Measurements from ENCODE around the gene ARRDC5. TPM values are rescaled to one million over a fixed set of nuclear protein-coding genes. Genes with fewer than 3 reads are reported as not detected.
A peak's percentile ranks its signal among the peaks of the same experiment; 100 is the strongest.
"Not testable (repeated sequence)": the region's sequence is repeated elsewhere in the genome, so short reads cannot be mapped to it uniquely, and the experiment has no call there.

The ARRDC5 gene
- polyA plus RNA-seq, 1 donor: 0.15 TPM

DNA sequence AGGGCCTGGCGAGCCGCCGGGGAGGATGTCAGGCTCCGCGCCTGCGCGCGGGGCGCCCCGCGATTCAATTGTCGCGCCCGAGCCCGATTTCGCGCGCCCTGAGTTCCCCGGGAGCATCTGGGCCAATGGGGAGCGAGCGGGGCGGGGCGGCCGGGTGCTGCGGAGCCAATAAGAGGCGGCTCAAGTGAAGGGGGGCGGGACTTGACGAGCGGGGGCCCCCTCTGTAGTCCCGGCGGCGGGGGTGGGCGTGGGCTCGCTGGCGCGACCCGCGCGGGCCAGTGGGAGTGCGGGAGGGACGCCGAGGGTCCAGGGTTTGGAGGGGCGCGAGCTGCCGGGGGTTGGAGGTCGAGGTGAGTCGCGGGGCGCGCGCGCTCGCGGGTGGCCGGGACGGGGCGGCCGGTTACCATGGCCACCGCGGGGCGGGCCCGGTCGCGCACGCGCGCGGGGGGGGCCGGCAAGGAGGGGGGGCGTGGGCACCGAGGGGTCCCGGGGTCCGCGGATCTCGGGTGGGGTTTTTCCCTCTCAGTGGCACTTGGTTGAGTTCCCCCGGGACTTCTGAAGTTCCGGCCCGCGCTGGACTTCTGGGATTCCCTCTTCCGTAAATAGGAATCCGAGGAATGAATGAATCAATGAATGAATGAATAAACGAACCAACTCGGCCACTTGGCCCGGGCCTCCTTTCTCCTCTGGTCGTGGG is 7.3 kb upstream of the ARRDC5 start:
- DNase-seq: peak; percentile 92

DNA sequence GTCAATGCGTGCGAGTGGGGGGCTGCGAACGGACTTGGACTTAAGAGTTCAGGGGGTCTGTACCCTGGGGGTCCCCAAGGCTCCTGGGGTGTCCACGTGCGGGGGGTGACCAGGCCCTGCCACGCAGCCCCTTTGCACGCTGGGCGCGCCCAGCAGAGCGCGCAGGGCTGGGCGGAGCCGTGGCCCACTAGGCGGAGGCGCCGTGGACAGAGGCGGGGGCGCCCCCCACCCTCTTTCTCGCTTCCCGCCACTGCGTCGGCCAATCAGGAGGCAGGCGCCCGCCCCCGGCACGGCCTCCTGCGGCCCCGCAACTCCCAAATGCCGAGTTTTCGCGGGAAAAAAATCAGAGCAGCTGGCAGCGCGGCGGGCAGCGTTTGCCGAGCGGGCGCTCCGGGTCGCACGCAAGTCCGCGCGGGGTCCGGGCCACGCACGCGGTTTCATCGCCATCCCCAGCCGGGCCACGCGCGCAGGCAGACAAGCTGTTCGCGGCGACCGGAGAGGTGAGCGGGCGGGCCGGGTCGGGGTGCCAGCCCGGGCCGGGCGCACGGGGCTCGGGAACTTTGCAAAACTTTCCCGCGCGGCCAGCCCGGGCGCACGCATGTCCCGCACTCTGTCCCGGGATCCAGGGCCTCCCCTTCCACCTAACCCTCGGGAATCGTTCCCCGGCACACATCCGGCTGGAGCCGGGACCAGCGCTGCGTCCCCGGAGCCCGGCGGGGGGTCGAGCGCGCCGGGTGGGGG is 6.6 kb upstream of the ARRDC5 start, which contains the start of gene UHRF1:
TSS of gene UHRF1 (plus strand) at position 346 of the 741 bp plus-strand sequence. CDS start 1,385 bp downstream, outside the sequence.
- no peak for DNase-seq

DNA sequence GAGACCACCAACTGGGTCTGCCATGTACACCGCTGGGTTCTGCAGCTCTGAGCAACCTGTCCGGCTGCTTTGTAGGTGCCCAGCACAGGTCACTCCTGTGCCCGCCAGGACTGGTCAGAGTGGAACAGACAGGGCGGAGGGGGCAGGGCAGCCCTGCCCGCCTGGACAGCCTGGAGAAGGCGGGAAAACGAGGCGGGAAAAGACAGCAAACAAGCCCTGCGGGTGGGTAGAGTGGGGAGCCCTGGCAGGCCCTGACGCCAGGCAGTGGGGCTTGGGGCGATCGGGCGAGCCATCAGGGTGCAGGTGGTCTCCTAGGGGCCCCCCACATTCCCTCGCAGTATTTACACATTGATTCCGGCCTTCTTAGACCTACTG is 6.1 kb upstream of the ARRDC5 start:
- DNase-seq: no peak

DNA sequence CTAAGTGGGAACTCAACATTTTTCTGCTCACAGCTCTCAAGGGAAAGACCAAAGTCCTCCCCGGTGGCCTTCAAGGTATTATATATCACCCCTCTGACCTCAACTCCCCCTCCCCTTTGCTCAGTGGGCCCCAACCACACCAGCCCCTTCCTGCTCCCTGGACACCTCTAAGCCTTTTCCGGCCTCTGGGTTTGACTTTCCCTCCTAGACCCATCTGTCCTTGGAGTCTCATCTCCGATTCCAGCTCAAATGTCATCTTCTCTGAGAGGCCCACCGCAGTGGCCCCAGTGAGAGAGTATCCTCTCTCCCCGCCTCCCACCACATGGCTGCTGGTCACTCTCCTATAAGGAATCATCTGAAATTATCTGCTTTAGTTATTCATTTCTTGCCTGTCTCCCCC is 5.7 kb upstream of the ARRDC5 start:
- no peak for DNase-seq

DNA sequence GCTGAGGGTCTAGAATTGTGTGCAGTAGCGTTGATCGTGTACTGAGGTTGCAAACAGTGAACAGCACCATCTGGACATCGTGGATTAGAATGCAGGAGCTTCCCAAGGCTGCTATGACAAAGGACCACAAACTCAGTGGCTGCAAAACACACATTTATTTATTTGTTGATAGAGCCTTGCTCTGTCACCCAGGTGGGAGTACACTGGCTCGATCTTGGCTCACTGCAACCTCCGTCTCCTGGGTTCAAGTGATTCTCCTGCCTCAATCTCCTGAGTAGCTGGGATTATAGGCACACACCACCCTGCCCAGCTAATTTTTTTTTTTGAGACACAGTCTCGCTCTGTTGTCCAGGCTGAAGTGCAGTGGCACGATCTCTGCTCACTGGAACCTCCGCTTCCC is 4.3 kb upstream of the ARRDC5 start:
- DNase-seq: no peak

DNA sequence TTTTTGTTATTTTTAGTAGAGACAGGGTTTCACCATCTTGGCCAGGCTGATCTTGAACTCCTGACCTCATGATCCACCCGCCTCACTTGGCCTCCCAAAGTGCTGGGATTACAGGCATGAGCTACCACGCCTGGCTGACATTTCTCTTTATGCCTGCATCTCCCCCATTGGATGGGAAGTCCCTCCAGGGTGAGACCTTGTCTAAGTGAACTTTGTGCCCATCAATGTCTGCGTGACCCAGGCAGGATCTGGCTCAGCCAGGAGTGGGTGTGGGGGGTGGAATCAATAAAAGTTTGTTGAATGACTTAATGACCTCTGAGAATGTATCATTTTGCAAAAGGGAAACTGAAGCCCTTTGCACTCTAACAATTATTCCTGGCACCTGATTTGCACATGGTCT is 1.8 kb upstream of the ARRDC5 start:
- DNase-seq: no peak

DNA sequence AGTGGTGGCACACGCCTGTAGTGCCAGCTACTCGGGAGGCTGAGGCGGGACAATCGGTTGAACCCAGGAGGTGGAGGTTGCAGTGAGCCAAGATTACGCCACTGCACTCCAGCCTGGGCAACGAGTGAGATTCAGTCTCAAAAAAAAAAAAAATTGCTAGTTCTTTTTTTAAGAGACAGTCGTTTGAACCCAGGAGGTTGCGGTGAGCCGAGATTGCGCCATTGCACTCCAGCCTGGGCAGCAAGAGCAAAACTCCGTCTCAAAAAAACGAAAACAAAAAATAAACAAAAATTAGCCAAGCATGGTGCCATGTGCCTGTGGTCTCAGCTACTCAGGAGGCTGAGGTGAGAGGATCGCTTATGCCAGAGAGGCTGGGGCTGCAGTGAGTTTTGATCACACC is 1.8 kb downstream of the ARRDC5 start:
- DNase-seq: not testable (repeated sequence)

DNA sequence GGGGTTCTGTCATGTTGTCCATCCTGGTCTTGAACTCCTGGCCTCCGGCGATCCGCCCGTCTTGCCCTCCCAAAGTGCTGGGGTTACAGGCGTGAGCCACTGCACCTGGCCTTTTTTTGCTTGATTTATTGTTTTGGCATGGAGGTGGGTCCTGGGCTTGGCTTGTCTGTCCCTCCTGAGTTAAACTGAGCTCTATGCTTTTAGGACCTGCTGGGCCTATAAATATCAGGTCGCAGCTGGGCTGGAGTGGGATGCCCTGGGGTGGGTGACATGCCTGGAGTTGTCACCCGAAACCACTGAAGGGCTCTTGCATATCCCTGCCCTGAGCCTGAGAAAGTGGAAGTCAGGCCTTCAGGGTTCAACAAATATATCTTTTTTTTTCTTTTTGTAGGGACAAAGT is 5.5 kb downstream of the ARRDC5 start:
- DNase-seq: no peak

DNA sequence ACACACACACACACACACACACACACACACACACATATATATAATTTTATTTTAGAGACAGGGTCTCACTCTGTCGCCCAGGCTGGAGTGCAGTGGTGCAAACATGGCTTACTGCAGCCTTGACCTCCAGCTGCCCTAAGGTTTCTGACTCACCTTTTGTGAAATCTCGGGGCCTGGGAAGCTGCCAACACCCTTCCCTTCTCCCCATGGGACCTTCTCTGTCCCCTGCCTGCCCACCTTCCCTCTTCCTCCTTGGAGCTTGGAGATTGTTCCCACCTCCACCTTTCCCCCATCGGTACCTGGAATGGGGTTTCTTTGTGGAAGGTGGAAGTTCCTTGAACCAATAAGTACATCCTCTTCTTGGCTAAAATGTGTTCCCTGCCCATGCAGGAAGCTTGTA is 6.3 kb downstream of the ARRDC5 start:
- DNase-seq: no peak

DNA sequence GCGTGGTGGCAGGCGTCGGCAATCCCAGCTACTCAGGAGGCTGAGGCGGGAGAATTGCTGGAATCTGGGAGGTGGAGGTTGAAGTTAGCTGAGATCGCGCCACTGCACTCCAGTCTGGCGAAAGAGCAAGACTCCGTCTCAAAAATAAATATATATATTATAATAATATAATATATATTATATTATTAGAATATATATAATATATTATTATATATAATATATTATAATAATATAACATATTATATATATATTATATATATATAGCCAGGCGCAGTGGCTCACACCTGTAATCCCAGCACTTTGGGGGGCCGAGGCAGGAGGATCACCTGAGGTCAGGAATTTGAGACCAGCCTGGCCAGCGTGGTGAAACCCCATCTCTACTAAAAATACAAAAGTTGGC is 9.7 kb downstream of the ARRDC5 start:
- DNase-seq: not testable (repeated sequence)

DNA sequence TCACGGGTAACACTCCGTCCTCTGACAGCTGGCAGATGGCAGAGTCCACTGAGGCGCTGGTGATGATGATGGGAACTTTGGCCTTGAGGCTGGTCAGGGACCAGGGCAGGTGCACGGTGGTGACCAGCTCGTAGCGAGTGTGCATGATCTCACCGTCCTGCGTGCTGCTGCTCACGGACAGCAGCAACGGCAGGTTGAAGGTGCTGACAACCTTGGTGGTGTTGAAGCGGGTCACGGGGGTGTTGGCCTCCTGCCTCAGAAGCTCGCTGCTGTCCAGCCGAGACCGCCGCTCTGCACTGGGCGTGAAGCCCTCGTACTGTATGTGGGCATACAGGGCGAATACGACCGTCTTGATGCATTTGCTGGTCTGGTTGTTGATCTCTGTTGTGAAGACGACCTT is 11.6 kb downstream of the ARRDC5 start:
- no peak for DNase-seq

DNA sequence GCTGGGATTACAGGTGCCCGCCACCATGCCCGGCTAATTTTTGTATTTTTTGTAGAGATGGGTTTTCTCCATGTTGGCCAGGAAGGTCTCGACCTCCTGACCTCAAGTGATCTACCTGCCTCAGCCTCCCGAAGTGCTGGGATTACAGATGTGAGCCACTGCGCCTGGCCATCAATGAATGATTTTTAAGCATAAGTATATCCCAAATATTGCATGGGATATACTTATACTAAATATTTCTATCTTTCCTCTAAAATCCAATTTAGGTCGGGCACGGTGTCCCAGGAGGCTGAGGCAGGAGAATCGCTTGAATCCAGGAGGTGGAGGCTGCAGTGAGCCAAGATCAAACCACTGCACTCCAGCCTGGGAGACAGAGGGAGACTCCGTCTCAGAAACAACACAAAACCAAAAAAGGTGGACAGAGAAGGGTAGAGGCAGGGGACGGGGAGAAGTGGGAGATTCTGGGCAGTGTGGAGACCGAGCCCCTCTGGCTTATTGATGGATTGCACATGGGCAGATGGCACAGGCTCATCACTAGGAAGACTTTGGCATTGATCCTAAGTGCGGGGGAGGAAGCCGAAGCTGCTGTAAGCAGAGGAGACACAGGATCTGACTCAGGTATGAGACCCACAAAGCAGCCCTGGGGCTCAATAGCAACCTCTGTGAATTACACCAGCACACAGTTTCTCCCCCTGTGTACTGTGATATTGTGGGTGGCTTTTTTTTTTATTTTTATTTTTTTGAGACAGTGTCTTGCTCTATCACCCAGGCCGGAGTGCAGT is 13.5 kb downstream of the ARRDC5 start:
- no peak for DNase-seq

DNA sequence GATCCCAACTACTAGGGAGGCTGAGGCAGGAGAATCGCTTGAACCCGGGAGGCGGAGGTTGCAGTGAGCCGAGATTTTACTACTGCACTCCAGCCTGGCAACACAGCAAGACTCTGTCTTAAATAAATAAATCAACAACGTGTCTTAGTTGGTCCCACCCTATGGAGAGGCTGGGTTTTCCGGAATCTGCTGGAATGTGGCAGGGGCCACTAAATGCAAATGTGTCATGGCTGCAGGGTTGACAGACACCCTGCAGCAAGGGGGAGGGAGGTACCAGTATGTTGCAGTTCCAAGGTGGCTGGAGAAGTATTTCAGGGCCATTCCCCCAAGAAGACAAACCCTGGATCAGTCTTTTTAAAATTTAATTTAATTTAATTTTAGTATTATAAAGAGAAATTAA is 14.9 kb downstream of the ARRDC5 start:
- not testable (repeated sequence) for DNase-seq

DNA sequence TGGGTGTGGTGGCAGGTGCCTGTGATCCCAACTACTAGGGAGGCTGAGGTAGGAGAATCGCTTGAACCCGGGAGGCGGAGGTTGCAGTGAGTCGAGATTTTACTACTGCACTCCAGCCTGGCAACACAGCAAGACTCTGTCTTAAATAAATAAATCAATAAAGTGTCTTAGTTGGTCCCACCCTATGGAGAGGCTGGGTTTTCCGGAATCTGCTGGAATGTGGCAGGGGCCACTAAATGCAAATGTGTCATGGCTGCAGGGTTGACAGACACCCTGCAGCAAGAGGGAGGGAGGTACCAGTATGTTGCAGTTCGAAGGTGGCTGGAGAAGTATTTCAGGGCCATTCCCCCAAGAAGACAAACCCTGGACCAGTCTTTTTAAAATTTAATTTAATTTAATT is 17.7 kb downstream of the ARRDC5 start:
- not testable (repeated sequence) for DNase-seq

DNA sequence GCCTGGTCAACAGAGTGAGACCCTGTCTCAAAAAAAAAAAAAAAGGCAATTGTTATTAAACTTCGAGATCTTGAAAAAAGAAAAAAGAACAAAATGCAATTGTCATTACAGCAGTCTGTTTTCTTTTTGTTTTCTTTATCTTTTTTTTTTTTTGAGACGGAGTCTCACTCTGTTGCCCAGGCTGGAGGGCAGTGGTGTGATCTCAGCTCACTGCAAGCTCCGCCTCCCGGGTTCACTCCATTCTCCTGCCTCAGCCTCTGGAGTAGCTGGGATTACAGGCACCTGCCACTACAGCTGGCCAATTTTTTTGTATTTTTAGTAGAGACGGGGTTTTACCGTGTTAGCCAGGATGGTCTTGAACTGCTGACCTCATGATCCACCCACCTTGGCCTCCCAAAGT is 19.8 kb downstream of the ARRDC5 start:
- not testable (repeated sequence) for DNase-seq

DNA sequence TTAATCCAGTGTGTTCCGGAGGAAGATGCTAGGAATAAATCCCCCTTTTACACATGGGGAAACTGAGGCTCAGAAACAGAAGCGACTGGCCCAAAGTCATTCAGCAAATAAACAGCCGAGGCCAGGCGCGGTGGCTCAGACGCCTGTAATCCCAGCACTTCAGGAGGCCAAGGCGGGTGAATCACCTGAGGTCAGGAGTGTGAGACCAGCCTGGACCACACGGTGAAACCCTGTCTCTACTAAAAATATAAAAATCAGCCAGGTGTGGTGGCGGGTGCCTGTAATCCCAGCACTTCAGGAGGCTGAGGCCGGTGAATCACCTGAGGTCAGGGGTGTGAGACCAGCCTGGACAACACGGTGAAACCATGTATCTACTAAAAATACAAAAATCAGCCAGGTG is 23.7 kb downstream of the ARRDC5 start:
- DNase-seq: no peak

DNA sequence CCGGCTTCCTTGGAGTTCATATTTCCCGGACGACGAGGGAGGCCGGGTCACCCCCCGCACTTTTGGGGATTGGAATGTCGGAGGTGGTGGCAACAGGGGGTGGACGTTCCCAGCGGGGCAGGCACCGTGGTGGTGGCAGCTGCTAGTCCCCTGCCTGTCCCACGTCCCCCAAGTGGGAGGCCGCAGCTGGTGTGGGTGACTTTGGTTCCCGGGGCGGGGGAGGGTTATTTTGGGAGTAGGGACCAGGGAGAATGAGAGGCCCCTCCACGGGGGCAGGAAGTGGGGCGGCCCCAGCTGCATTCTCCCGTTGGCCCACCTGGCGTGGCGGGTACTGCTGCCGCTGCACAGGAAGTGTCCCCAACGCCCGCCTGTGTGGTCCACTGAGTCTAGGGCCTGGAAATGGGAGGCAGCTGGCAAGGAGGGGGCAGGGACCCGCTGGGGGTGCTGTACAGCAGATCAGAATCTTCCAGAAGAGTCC is 24.2 kb downstream of the ARRDC5 start:
- no peak for DNase-seq

DNA sequence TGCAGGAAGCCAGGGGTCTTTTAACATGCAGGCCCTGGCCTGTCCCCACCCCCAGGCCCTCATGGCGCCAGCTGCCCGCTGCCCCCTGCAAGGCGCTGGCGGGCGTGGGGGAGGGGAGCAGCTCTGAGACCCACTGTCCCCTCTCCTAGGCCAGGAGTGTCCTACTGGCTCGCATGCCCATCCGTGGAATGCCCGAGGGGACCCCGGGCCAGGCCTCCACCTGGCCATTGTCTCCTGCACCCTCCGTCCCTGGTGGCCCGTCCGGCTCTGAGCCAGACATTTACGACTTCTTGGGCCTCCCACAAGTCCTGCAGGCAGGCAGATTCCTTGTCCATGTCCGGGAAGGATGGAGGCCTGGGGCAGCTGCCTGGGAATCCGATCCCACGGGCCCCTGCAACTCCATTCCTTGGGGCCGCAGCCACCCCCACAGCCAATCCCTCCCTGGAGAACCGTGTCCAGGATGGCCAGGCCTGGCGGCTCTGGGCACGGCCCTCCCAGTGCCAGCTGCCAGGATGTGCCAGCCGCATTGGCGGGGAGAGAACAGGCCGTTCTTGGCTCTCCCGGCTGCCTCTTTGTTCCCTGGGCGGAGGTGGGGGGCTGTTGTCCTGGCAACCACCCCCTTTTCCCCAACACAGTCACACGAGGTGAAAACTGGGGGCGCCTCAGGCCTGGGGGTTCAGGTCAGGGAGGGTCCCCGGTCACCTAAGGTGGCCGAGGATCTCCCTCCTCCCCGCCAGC is 24.8 kb downstream of the ARRDC5 start:
- no peak for DNase-seq

DNA sequence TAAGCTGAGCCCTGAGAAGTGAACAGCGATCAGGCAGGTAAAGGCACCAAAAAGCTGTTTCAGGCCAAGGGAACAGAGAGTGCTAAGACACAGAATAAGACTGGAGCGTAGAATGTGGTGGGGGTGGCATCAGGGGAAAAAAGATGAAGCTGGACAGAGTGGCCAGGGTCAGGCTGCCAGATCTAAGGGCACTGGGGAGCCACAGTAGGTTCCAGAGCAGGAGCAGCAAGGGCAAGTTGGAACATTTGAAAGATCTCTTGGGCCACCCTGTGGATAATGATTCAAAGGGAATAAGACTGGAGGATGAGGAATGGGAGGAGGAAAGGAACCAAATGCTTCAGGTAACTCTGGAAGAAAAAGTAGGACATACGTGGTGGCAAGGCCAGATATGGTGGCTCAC is 28.8 kb downstream of the ARRDC5 start:
- DNase-seq: no peak

DNA sequence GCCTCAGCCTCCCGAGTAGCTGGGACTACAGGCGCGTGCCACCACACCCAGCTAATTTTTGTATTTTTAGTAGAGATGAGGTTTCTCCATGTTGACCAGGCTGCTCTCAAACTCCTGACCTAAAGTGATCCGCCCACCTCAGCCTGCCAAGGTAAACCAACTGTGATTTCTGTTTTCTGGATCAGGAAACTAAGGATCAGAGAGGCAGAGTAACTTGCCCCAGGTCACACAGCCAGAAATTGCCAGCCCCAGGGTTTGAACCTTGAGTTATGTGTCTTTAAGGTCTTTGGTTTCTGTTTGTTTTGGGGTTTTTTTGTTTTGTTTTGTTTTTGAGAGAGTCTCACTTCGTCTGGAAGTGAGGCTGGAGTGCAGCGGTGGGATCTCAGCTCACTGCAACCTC is 31.0 kb downstream of the ARRDC5 start:
- DNase-seq: no peak

DNA sequence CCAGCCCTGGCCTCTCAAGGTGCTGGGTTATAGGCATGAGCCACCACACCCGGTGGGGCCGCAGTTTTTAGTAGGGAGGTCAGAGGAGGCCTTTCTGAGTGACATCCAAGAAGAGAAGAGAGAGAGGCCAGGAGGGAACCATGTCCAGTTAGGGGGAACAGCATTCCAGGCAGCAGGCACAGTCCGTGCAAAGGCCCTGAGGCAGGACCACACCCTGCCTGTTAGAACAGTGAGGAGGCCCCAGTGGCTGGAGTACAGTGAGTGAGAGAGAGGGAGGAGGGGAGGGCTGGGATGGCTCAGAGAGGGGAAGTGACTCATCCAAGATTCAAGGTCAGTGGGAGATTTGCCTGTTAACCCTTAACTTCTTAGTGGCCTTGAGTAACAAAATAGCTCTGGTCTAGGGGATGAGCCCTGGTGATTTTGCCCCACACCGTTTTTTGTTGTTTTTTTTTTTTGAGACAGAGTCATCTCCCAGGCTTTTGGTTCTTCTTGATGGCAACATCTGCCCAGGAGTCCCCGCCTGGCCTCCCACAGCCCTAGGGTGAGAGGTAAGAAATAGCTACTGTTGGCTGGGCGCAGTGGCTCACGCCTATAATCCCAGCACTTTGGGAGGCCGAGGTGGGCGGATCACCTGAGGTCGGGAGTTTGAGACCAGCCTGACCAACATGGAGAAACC is 32.5 kb downstream of the ARRDC5 start:
- peak; percentile 32 for DNase-seq

DNA sequence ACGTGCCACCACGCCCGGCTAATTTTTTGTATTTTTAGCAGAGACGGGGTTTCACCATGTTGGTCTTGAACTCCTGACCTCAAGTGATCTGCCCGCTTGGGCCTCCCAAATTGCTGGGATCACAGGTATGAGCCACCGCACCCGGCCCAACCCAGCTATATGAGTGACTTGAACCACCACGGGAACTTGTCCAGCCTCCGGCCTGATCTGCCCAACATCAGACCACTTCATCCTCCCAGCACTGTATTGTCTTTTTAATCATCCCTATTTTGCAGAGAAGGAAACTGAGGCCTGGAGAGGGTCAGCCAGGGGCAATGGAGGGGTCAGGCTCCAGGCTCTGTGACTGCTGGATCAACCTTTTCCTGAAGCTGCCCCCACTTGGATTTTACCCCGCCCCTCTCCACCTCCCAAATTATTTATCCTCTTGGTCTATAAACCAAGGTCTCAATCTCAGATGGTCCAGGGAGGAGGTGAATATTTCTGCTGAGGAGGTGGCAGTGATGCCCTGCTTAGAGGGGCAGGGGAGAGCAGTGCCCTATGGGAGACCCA is 34.3 kb downstream of the ARRDC5 start:
- DNase-seq: no peak
